AG04450 (cell line): ENCODE results near the gene SIX2. TPM values are rescaled to one million over a fixed set of nuclear protein-coding genes. Genes with fewer than 3 reads are reported as not detected.

Source experiments
- CTCF ChIA-PET: fragments of 300-600, 350-600 bp; formaldehyde crosslinking; extraction: SDS; loops from one replicate; lab custom pipeline; 2022; ENCODE audit warnings: antibody characterized with exemption, inconsistent platforms; lab: Charles Lee
- POLR2A ChIA-PET: fragments of 350-600 bp; formaldehyde crosslinking; extraction: SDS; loops from one replicate; lab custom pipeline; 2021; ENCODE audit warnings: antibody characterized with exemption, inconsistent platforms; lab: Yijun Ruan, JAX
- DNase-seq: peaks from one replicate; pipeline ENCODE4 v3.0.0-alpha.2; 2011; ENCODE audit warnings: low read depth, low spot score
- H3K27ac ChIP-seq: one replicate; pipeline ENCODE4 v1.5.1; 2012; ENCODE audit warnings: low read depth, low read length, control low read depth
- H3K27me3 ChIP-seq: one replicate; pipeline ENCODE4 v1.6.0; 2012; ENCODE audit warnings: low read length; ENCODE audit not compliant: control insufficient read depth, insufficient read depth
- H3K4me3 ChIP-seq: 2 replicates; pipeline ENCODE4 v1.5.1; 2011; ENCODE audit warnings: mild to moderate bottlenecking, low read depth, low read length, control low read depth
- H3K9me3 ChIP-seq: 2 replicates; pipeline ENCODE4 v1.5.1; 2012; ENCODE audit warnings: low read length; ENCODE audit not compliant: control insufficient read depth, insufficient read depth
- polyA plus RNA-seq: library from polyadenylated mRNA; depleted of rRNA; stranded (reverse); fragments of >200 nt; gene quantifications from 2 replicates; pipeline ENCODE4 v1.2.3, GENCODE V29; 2011
- TF ChIP-seq, protein P1 (sequence below): IDR thresholded peaks from 2 replicates; pipeline ENCODE4 v1.5.1; 2011; ENCODE audit warnings: low read depth, low read length, control low read depth, inconsistent platforms

Gene SIX2
- polyA plus RNA-seq, 1 experiment = not detected

GRCh38 chr2:45014016-45014702 is 4.9 kb upstream of the SIX2 start:
- ChIA-PET POLR2A (no interaction called here), CTCF (no interaction called here)
- peaks cover 17% of the 10 kb centered on the region; the same call in 1 of the 2 replicates for H3K9me3 ChIP-seq
- TF ChIP-seq, protein P1, sequence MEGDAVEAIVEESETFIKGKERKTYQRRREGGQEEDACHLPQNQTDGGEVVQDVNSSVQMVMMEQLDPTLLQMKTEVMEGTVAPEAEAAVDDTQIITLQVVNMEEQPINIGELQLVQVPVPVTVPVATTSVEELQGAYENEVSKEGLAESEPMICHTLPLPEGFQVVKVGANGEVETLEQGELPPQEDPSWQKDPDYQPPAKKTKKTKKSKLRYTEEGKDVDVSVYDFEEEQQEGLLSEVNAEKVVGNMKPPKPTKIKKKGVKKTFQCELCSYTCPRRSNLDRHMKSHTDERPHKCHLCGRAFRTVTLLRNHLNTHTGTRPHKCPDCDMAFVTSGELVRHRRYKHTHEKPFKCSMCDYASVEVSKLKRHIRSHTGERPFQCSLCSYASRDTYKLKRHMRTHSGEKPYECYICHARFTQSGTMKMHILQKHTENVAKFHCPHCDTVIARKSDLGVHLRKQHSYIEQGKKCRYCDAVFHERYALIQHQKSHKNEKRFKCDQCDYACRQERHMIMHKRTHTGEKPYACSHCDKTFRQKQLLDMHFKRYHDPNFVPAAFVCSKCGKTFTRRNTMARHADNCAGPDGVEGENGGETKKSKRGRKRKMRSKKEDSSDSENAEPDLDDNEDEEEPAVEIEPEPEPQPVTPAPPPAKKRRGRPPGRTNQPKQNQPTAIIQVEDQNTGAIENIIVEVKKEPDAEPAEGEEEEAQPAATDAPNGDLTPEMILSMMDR = peak; percentile 37; the same call in 1 of the 2 replicates
- H3K27me3 ChIP-seq = peaks cover 86% of the 10 kb centered on the region
- no peak overlapping the region for H3K4me3 ChIP-seq
- no peak for DNase-seq
- no peak overlapping the region for H3K27ac ChIP-seq

DNA sequence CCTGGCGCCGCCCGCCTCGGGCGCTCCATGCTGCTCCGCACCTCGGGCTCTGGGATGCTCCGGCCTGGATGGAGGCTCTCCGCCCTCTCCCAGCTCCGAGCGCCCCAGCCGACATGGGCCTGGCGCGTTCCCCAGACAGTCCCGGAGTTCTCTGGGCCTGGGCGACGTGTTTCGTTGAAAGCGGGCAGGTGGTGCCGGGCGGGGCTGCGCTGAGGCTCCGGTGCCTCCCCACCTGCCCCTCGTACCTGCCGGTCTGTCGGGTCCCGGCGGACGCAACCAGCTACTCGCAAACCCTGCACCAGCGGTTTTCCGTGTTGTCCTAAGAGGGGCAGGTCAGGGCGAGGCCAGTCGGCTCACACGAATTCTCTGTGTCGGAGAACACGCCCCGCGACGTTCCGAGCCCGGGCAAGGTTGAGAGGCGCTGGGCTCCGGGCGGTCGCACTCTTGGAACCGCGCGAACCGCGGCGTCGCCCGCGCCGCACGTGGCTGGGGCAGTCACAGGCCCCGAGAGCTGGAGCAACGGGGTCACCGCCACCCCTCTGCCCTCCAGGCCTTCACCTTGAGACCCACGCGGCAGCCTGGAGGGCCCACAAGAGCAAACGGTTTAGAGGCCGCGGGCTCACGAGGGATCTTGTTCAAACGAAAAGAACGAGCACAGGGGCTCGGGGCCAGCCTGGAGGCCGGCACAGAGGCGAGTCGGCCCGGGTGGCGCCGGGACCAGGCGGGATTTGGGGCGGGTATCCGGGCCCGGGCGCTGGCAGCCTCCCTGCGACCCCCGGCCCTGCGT is 4.2 kb upstream of the SIX2 start:
- peaks cover 86% of the 10 kb centered on the region for H3K27me3 ChIP-seq
- TF ChIP-seq, protein P1 = no peak
- DNase-seq = no peak
- no peak overlapping the region for H3K4me3 ChIP-seq
- H3K27ac ChIP-seq = no peak overlapping the region
- CTCF ChIA-PET = interaction anchor here (1.0 kb wide), 1 partner anchor 32 kb away, joined by 4 read pairs; no protein-coding TSS in a partner anchor
- peaks cover 20% of the 10 kb centered on the region; the same call in 1 of the 2 replicates for H3K9me3 ChIP-seq
- POLR2A ChIA-PET = interaction anchor here (0.6 kb wide), 1 partner anchor 9 kb away, joined by 3 read pairs; no protein-coding TSS in a partner anchor

DNA sequence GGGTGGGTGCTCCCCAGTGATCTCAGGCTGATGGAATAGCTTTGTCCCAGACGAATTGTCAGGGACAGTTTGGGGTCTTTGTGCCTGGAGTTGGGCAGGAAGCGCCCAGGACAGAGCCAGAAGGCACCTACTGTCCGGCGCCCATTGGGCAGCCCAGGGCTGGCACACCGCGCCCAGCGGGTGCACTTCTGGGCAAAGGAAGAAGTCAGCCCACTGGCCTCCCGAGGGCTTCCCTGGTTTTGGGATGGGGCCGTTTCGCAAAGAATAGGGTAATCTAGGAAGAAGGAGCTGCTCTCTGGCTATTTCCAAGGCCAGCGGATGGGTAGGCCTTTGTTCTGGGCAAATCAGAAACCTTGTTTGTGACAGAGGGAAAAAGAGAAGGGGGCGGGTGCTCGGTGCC is 3.5 kb upstream of the SIX2 start:
- Histone ChIP-seq H3K9me3 (peaks cover 27% of the 10 kb centered on the region), H3K27me3 (peaks cover 88% of the 10 kb centered on the region), H3K27ac (no peak overlapping the region), H3K4me3 (no peak overlapping the region)
- ChIA-PET CTCF (interaction anchor here (0.6 to 1.0 kb wide), 2 partner anchors 31 to 504 kb away, joined by 3 to 4 read pairs; no protein-coding TSS in a partner anchor), POLR2A (interaction anchor here (0.6 kb wide), 1 partner anchor 10 kb away, joined by 3 read pairs; no protein-coding TSS in a partner anchor)
- no peak for DNase-seq
- TF ChIP-seq, protein P1 = no peak

GRCh38 chr2:45011621-45012602 is 2.7 kb upstream of the SIX2 start:
- Histone ChIP-seq H3K27ac (no peak overlapping the region), H3K4me3 (no peak overlapping the region), H3K27me3 (peaks cover 88% of the 10 kb centered on the region), H3K9me3 (peaks cover 29% of the 10 kb centered on the region)
- TF ChIP-seq, protein P1 = no peak
- no peak for DNase-seq
- ChIA-PET POLR2A (no interaction called here), CTCF (interaction anchor here (0.6 kb wide), 1 partner anchor 505 kb away, joined by 3 read pairs; no protein-coding TSS in a partner anchor)
